HepG2 (cell line): Measurements from ENCODE around the gene UQCR11. TPM values are rescaled to one million over a fixed set of nuclear protein-coding genes. Genes with fewer than 3 reads are reported as not detected.

ENCODE experiments used
- HMGXB4 ChIP-seq, 2 experiments: sonication (generic) in 1 of 2; formaldehyde crosslinking in 1 of 2; IDR thresholded peaks; 2 replicates each; pipeline versions ENCODE4 v1.4.0 to v1.6.1; 2018 to 2020; ENCODE audit warnings: missing genetic modification reagents in 2 of 2, borderline replicate concordance in 1 of 2, low read depth in 1 of 2, mild to moderate bottlenecking in 1 of 2, missing biosample characterization in 1 of 2
- NR2F2 ChIP-seq: IDR thresholded peaks from 2 replicates; pipeline ENCODE4 v1.6.1; 2012; ENCODE audit warnings: low read depth, inconsistent platforms, borderline replicate concordance
- PRDM15 ChIP-seq: sonication (generic); formaldehyde crosslinking; IDR thresholded peaks from 2 replicates; pipeline ENCODE4 v1.4.0; 2020; ENCODE audit warnings: missing genetic modification reagents
- SALL2 ChIP-seq: sonication (generic); formaldehyde crosslinking; IDR thresholded peaks from 2 replicates; pipeline ENCODE4 v1.8.1; 2023; ENCODE audit warnings: mild to moderate bottlenecking, missing genetic modification reagents, inconsistent platforms
- SCMH1 ChIP-seq: sonication (generic); formaldehyde crosslinking; IDR thresholded peaks from 2 replicates; pipeline ENCODE4 v1.9.0; 2021; ENCODE audit warnings: missing genetic modification reagents, mild to moderate bottlenecking, borderline replicate concordance
- SNRNP70 ChIP-seq: fragments of 200-400 bp; formaldehyde crosslinking; IDR thresholded peaks from 2 replicates; pipeline ENCODE4 v1.6.1; 2017; ENCODE audit warnings: mild to moderate bottlenecking, low read depth, low read length, moderate library complexity
- ZFP91 ChIP-seq: sonication (generic); formaldehyde crosslinking; IDR thresholded peaks from 2 replicates; pipeline ENCODE4 v1.9.0; 2022; ENCODE audit warnings: missing genetic modification reagents, mild to moderate bottlenecking, borderline replicate concordance
- ZIK1 ChIP-seq: sonication (generic); formaldehyde crosslinking; IDR thresholded peaks from 2 replicates; pipeline ENCODE4 v1.5.0; 2020; ENCODE audit warnings: mild to moderate bottlenecking, low read depth, missing genetic modification reagents, borderline replicate concordance
- ZNF263 ChIP-seq: sonication (generic); formaldehyde crosslinking; IDR thresholded peaks from 2 replicates; pipeline ENCODE4 v1.4.0; 2020; ENCODE audit warnings: missing genetic modification reagents
- ZNF44 ChIP-seq: sonication (generic); formaldehyde crosslinking; IDR thresholded peaks from 2 replicates; pipeline ENCODE4 v1.5.1; 2020; ENCODE audit warnings: mild to moderate bottlenecking, missing genetic modification reagents
- ZNF652 ChIP-seq: IDR thresholded peaks from 2 replicates; pipeline ENCODE4 v1.6.1; 2016; ENCODE audit warnings: low read depth, borderline replicate concordance
- polyA plus RNA-seq, 8 experiments: library from polyadenylated mRNA; depleted of rRNA in 3 of 8; stranded (reverse) in 7 of 8; unstranded in 1 of 8; fragments of >200 nt; fragmentation: Illumina TruSeq in 4 of 8; extraction: Trizol in 4 of 8; gene quantifications; 2 replicates each; pipeline versions ENCODE4 v1.2.1 to v1.2.3, GENCODE V29; 2011 to 2016; ENCODE audit warnings: low read depth in 4 of 8, missing spikeins in 1 of 8, mixed read lengths in 1 of 8; ENCODE audit not compliant: insufficient read depth in 1 of 8
- total RNA-seq, 5 experiments: library from RNA; depleted of rRNA; stranded (reverse); fragments of >200 nt; fragmentation: Illumina TruSeq; extraction: Trizol; gene quantifications; 2 replicates each; pipeline ENCODE4 v1.2.3, GENCODE V29; 2016; ENCODE audit warnings: low read depth in 1 of 5
- TF ChIP-seq, protein P1 (sequence below): IDR thresholded peaks from 2 replicates; pipeline ENCODE4 v1.6.1; 2016
- TF ChIP-seq, protein P2 (sequence below), 2 experiments: fragments of 450-650 bp in 1 of 2; sonication (generic) in 1 of 2; formaldehyde crosslinking; IDR thresholded peaks; 2 replicates each; pipeline versions ENCODE4 v1.5.0 to v1.8.0; 2020 to 2022; ENCODE audit warnings: mild to moderate bottlenecking in 1 of 2, missing genetic modification reagents in 1 of 2
- TF ChIP-seq, protein P3 (sequence below): sonication (generic); formaldehyde crosslinking; IDR thresholded peaks from 2 replicates; pipeline ENCODE4 v1.4.0; 2020; ENCODE audit warnings: missing genetic modification reagents, mild to moderate bottlenecking, borderline replicate concordance

The UQCR11 gene
- total and polyA plus RNA-seq, 2 of the 13 experiments (the other 11 are each of a cell fraction or from before 2014, with no cell fraction given), result 125 to 214 TPM

DNA sequence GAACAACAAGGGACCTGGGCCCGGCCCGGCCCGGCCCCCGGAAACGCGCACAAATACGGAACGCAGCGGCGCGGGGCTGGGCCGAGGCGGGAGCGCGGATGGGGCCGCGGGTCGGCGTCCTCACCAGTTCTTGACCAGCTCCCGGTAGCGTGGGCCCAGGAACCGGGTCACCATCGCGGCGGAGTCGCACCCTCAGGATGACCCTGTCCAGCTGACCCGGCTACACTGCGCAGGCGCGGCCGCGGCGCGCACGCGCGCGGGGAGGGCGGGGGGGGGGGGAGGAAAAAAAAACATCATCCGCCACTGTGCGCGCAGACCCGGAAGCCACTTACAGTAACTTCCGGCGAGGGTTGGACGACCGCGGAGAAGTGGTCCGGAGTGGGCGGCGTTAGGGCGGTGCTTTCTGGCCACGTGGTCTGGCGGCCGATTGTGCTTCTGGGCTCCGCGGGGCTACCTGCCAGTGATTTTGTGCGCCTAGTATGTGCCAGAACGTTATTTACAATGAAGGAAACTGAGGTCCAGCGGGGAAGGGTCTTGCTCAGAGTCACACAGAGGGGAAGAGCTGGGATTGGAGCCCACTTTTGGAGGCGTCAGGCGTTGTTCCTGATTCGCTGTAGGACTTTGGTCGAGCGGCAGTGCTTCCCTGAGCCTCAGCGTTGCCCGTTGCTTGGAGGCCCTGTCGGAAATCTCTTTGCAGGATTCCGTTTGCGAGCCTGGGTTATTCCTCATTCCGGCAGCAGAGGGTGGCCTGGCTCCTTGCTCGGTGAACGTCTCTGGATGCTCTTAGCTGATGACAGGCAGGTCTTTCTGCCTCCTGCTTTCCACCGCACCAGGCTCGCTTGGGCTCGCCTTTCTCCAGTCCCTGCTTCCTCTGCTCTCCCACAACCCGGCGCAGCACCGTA is at the start of gene UQCR11 (continued):
- TF ChIP-seq ZNF652 (CRISPR knock-in tag) (0 out of 2 replicates have a peak, but pooled peaks have one; percentile 10), SNRNP70 (no peak), ZFP91 (CRISPR knock-in tag) (no peak; the same call in 1 of the 2 replicates), SCMH1 (CRISPR knock-in tag) (no peak), ZNF263 (CRISPR knock-in tag) (no peak; the same call in 1 of the 2 replicates), PRDM15 (CRISPR knock-in tag) (no peak), ZIK1 (no peak), ZNF44 (CRISPR knock-in tag) (no peak; the same call in 1 of the 2 replicates), SALL2 (CRISPR knock-in tag) (peak; percentile 44; the same call in 1 of the 2 replicates), NR2F2 (no peak; the same call in 1 of the 2 replicates), HMGXB4 (CRISPR knock-in tag; IDR thresholded peaks at IDR 0.05; ENCODE audit: borderline replicate concordance in 1 of 2, low read depth in 1 of 2) (peak; percentile 69 to 89)
- TF ChIP-seq, protein P1, sequence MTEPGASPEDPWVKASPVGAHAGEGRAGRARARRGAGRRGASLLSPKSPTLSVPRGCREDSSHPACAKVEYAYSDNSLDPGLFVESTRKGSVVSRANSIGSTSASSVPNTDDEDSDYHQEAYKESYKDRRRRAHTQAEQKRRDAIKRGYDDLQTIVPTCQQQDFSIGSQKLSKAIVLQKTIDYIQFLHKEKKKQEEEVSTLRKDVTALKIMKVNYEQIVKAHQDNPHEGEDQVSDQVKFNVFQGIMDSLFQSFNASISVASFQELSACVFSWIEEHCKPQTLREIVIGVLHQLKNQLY, result no peak
- TF ChIP-seq, protein P2, sequence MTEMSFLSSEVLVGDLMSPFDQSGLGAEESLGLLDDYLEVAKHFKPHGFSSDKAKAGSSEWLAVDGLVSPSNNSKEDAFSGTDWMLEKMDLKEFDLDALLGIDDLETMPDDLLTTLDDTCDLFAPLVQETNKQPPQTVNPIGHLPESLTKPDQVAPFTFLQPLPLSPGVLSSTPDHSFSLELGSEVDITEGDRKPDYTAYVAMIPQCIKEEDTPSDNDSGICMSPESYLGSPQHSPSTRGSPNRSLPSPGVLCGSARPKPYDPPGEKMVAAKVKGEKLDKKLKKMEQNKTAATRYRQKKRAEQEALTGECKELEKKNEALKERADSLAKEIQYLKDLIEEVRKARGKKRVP (CRISPR knock-in tag; IDR thresholded peaks at IDR 0.05), result no peak
- TF ChIP-seq, protein P3, sequence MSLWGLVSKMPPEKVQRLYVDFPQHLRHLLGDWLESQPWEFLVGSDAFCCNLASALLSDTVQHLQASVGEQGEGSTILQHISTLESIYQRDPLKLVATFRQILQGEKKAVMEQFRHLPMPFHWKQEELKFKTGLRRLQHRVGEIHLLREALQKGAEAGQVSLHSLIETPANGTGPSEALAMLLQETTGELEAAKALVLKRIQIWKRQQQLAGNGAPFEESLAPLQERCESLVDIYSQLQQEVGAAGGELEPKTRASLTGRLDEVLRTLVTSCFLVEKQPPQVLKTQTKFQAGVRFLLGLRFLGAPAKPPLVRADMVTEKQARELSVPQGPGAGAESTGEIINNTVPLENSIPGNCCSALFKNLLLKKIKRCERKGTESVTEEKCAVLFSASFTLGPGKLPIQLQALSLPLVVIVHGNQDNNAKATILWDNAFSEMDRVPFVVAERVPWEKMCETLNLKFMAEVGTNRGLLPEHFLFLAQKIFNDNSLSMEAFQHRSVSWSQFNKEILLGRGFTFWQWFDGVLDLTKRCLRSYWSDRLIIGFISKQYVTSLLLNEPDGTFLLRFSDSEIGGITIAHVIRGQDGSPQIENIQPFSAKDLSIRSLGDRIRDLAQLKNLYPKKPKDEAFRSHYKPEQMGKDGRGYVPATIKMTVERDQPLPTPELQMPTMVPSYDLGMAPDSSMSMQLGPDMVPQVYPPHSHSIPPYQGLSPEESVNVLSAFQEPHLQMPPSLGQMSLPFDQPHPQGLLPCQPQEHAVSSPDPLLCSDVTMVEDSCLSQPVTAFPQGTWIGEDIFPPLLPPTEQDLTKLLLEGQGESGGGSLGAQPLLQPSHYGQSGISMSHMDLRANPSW (CRISPR knock-in tag), result peak; percentile 90; the same call in 1 of the 2 replicates
